CD4-positive, alpha-beta T cell treated with Interleukin-17A for 1 hour (primary cell): ENCODE data around the gene PPP2R5B.

Source experiments
- DNase-seq: peaks from one replicate; pipeline ENCODE4 v3.0.0-alpha.2; 2020

PPP2R5B gene

GRCh38 chr11:64909653-64910343 lies 14.7 kb upstream of the PPP2R5B start:
- no peak for DNase-seq

- DNase-seq: no peak
Observed at GRCh38 chr11:64910451-64911093, 13.9 kb upstream of the PPP2R5B start.

- DNase-seq: no peak
Observed at GRCh38 chr11:64911142-64911541, 13.3 kb upstream of the PPP2R5B start.

- no peak for DNase-seq
Observed at GRCh38 chr11:64911689-64912088, 12.8 kb upstream of the PPP2R5B start.

- DNase-seq: no peak
Observed at GRCh38 chr11:64913171-64913727, 11.2 kb upstream of the PPP2R5B start.

- no peak for DNase-seq
Observed at GRCh38 chr11:64914123-64914522, 10.4 kb upstream of the PPP2R5B start.

GRCh38 chr11:64915376-64915887 lies 9.1 kb upstream of the PPP2R5B start:
- DNase-seq: no peak

- DNase-seq: peak; percentile 74
Observed at GRCh38 chr11:64916040-64916774, 8.3 kb upstream of the PPP2R5B start.

- DNase-seq: peak; percentile 100
Observed at GRCh38 chr11:64916775-64917662, 7.5 kb upstream of the PPP2R5B start, which contains the start of gene ATG2A. ATG2A (minus strand) TSS chr11:64917209; CDS start chr11:64917135, 74 bp downstream.

GRCh38 chr11:64917663-64917995 lies 6.9 kb upstream of the PPP2R5B start:
- DNase-seq: no peak

GRCh38 chr11:64918017-64918416 lies 6.5 kb upstream of the PPP2R5B start:
- no peak for DNase-seq

GRCh38 chr11:64919627-64920026 lies 4.9 kb upstream of the PPP2R5B start:
- no peak for DNase-seq

- DNase-seq: no peak
Observed at GRCh38 chr11:64920124-64920523, 4.4 kb upstream of the PPP2R5B start.

GRCh38 chr11:64921384-64921783 lies 3.1 kb upstream of the PPP2R5B start:
- DNase-seq: no peak

- no peak for DNase-seq
Observed at GRCh38 chr11:64923151-64923661, 1.3 kb upstream of the PPP2R5B start.

- DNase-seq: no peak
Observed at GRCh38 chr11:64924910-64925284, 408 bp downstream of the PPP2R5B start.

- no peak for DNase-seq
Observed at GRCh38 chr11:64925536-64926436, 1.3 kb downstream of the PPP2R5B start.

GRCh38 chr11:64926689-64927088 lies 2.2 kb downstream of the PPP2R5B start:
- DNase-seq: no peak

GRCh38 chr11:64928957-64929356 lies 4.5 kb downstream of the PPP2R5B start:
- no peak for DNase-seq

- DNase-seq: no peak
Observed at GRCh38 chr11:64929625-64930024, 5.1 kb downstream of the PPP2R5B start.

GRCh38 chr11:64930340-64930739 lies 5.9 kb downstream of the PPP2R5B start:
- DNase-seq: no peak
